ENCODE data around the gene NRG2.

DNA sequence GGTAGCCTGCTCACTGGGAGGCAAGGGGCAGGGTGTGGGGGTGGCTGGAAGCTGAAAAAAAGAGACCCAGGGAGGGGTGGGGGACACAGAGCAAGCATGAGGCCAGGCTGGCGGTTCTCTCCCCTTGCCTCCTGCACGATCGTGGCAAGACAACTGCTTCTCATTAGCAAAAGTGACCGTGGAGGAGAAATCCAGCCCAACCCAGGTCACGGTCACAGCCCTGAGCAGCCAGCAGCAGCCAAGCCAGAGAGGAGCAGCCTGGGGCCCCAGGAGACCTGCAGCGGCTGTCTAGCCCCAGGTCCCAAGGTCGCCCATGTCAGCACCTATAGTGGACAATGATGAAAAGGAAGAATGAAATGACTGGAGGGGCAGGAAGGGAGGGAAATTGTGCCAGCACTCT is 89.1 kb downstream of the NRG2 start:
- no peak for TF ChIP-seq EZH2 (IDR thresholded peaks at IDR 0.05; ENCODE audit: insufficient read depth, poor library complexity, severe bottlenecking)
- no peak for TF ChIP-seq EZH2phosphoT487 (IDR thresholded peaks at IDR 0.05; ENCODE audit: insufficient read depth, low read depth)
